ENCODE results near the gene CHCHD6.

Gene CHCHD6

GRCh38 chr3:126749931-126750755 is 46.1 kb downstream of the CHCHD6 start:
- no peak for TF ChIP-seq CTCF (IDR thresholded peaks at IDR 0.05; ENCODE audit: borderline replicate concordance, insufficient read depth, low read depth, low read length)
- no peak overlapping the region for H3K4me3 ChIP-seq (ENCODE audit: low read depth, low read length)

GRCh38 chr3:126750756-126751121 is 46.7 kb downstream of the CHCHD6 start:
- no peak for TF ChIP-seq CTCF (IDR thresholded peaks at IDR 0.05; ENCODE audit: borderline replicate concordance, insufficient read depth, low read depth, low read length)
- no peak overlapping the region for H3K4me3 ChIP-seq (ENCODE audit: low read depth, low read length)

GRCh38 chr3:126751611-126752302 is 47.7 kb downstream of the CHCHD6 start:
- no peak for TF ChIP-seq CTCF (IDR thresholded peaks at IDR 0.05; ENCODE audit: borderline replicate concordance, insufficient read depth, low read depth, low read length)
- H3K4me3 ChIP-seq (ENCODE audit: low read depth, low read length) = no peak overlapping the region

- TF ChIP-seq CTCF (IDR thresholded peaks at IDR 0.05; ENCODE audit: borderline replicate concordance, insufficient read depth, low read depth, low read length) = peak; percentile 89
These were observed 48.5 kb downstream of the CHCHD6 start for GRCh38 chr3:126752303-126753190.

GRCh38 chr3:126753191-126754160 is 49.4 kb downstream of the CHCHD6 start:
- no peak for TF ChIP-seq CTCF (IDR thresholded peaks at IDR 0.05; ENCODE audit: borderline replicate concordance, insufficient read depth, low read depth, low read length)
- H3K4me3 ChIP-seq (ENCODE audit: low read depth, low read length) = no peak overlapping the region

More at GRCh38 chr3:126752303-126753190, 48.5 kb downstream of the CHCHD6 start:
- no peak overlapping the region for H3K4me3 ChIP-seq (ENCODE audit: low read depth, low read length)

- TF ChIP-seq CTCF (IDR thresholded peaks at IDR 0.05; ENCODE audit: borderline replicate concordance, insufficient read depth, low read depth, low read length) = no peak
- no peak overlapping the region for H3K4me3 ChIP-seq (ENCODE audit: low read depth, low read length)
These were observed 51.8 kb downstream of the CHCHD6 start for GRCh38 chr3:126755866-126756265.
